ENCODE results near the gene ATF7IP.
"Not testable (repeated sequence)": the region's sequence is repeated elsewhere in the genome, so short reads cannot be mapped to it uniquely, and the experiment has no call there.

ATF7IP gene

DNA sequence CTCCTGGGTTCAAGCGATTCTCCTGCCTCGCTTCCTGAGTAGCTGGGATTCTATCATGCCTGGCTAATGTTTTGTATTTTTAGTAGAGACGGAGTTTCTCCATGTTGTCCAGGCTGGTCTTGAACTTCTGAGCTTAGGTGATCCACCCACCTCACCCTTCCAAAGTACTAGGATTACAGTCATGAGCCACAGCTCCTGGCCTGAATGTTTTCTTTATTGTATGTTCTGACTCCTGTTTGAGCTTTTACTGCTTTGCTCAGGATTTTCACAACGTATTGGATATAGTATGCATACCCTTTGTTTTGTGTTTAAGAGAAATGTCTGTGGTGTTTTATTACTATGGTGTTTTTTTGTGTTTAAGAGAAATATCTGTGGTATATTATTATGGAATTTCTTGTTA lies 37.2 kb downstream of the ATF7IP start:
- no peak for FAIRE-seq
- DNase-seq (ENCODE audit: insufficient read length, low spot score) = no peak
- TF ChIP-seq, protein P1, sequence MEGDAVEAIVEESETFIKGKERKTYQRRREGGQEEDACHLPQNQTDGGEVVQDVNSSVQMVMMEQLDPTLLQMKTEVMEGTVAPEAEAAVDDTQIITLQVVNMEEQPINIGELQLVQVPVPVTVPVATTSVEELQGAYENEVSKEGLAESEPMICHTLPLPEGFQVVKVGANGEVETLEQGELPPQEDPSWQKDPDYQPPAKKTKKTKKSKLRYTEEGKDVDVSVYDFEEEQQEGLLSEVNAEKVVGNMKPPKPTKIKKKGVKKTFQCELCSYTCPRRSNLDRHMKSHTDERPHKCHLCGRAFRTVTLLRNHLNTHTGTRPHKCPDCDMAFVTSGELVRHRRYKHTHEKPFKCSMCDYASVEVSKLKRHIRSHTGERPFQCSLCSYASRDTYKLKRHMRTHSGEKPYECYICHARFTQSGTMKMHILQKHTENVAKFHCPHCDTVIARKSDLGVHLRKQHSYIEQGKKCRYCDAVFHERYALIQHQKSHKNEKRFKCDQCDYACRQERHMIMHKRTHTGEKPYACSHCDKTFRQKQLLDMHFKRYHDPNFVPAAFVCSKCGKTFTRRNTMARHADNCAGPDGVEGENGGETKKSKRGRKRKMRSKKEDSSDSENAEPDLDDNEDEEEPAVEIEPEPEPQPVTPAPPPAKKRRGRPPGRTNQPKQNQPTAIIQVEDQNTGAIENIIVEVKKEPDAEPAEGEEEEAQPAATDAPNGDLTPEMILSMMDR (IDR thresholded peaks at IDR 0.05; ENCODE audit: insufficient read depth, missing control alignments) = no peak

- TF ChIP-seq, protein P1 (IDR thresholded peaks at IDR 0.05; ENCODE audit: insufficient read depth, missing control alignments) = no peak
- FAIRE-seq = no peak
Measured at GRCh38 chr12:14403293-14403692, 37.8 kb downstream of the ATF7IP start.

GRCh38 chr12:14403711-14404196 lies 38.3 kb downstream of the ATF7IP start:
- peak; percentile 46 for FAIRE-seq
- TF ChIP-seq, protein P1 (IDR thresholded peaks at IDR 0.05; ENCODE audit: insufficient read depth, missing control alignments) = no peak
- DNase-seq (ENCODE audit: insufficient read length, low spot score) = no peak

More at GRCh38 chr12:14403293-14403692, 37.8 kb downstream of the ATF7IP start:
- DNase-seq (ENCODE audit: insufficient read length, low spot score) = no peak

DNA sequence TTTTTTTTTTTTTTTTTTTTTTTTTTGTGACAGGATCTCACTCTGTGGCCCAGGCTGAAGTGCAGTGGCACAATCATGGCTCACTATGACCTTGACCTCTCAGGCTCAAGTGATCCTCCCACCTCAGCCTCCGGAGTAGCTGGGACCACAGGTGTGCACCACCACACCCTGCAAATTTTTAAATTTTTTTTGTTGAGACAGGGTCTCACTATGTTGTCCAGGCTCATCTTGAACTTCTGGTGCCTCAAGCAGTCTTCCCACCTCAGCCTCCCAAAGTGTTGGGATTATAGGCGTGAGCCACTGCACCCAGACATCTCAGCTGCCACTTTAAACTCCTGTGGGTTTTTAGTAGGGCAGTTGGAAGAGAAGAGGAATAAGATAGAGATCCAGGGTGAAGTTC lies 39.9 kb downstream of the ATF7IP start:
- FAIRE-seq; DNase-seq (ENCODE audit: insufficient read length, low spot score): not testable (repeated sequence)

- FAIRE-seq (no peak), DNase-seq (ENCODE audit: insufficient read length, low spot score) (no peak)
- TF ChIP-seq, protein P1 (IDR thresholded peaks at IDR 0.05; ENCODE audit: insufficient read depth, missing control alignments) = no peak
Measured at GRCh38 chr12:14408208-14408607, 42.7 kb downstream of the ATF7IP start.

DNA sequence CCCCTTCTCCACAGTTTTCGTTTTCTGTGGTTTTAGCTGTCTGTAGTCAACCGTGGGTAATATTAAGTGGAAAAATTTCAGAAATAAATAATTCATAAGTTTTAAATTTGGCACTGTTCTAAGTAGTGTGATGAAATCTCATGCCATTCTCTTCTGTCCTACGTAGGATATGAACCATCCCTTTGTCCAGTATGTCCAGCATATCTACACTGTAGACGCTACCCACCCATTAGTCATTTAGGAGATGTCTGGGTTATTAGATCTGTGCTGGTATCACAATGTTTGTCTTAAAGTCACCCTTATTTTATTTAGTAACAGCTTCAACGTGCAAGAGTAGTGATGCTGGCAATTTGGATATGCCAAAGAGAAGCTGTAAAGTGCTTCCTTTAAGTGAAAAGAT lies 44.7 kb downstream of the ATF7IP start:
- FAIRE-seq = no peak
- TF ChIP-seq, protein P1 (IDR thresholded peaks at IDR 0.05; ENCODE audit: insufficient read depth, missing control alignments) = no peak
- DNase-seq (ENCODE audit: insufficient read length, low spot score) = no peak

GRCh38 chr12:14410841-14411569 lies 45.5 kb downstream of the ATF7IP start:
- DNase-seq (ENCODE audit: insufficient read length, low spot score) = no peak
- TF ChIP-seq, protein P1 (IDR thresholded peaks at IDR 0.05; ENCODE audit: insufficient read depth, missing control alignments) = no peak
- peak; percentile 85 for FAIRE-seq

Measured in D721Med (cell line).